SK-N-MC (cell line): ENCODE data around the gene WDSUB1.

Source experiments
- EZH2 ChIP-seq: fragments of 200-600 bp; sonication (generic); IDR thresholded peaks from one replicate; pipeline ENCODE4 v1.6.1; 2017; ENCODE audit warnings: antibody characterized with exemption
- POLR2AphosphoS5 ChIP-seq: IDR thresholded peaks from 2 replicates; pipeline ENCODE4 v1.6.1; 2012; ENCODE audit warnings: mild to moderate bottlenecking, low read depth, low read length, borderline replicate concordance

DNA sequence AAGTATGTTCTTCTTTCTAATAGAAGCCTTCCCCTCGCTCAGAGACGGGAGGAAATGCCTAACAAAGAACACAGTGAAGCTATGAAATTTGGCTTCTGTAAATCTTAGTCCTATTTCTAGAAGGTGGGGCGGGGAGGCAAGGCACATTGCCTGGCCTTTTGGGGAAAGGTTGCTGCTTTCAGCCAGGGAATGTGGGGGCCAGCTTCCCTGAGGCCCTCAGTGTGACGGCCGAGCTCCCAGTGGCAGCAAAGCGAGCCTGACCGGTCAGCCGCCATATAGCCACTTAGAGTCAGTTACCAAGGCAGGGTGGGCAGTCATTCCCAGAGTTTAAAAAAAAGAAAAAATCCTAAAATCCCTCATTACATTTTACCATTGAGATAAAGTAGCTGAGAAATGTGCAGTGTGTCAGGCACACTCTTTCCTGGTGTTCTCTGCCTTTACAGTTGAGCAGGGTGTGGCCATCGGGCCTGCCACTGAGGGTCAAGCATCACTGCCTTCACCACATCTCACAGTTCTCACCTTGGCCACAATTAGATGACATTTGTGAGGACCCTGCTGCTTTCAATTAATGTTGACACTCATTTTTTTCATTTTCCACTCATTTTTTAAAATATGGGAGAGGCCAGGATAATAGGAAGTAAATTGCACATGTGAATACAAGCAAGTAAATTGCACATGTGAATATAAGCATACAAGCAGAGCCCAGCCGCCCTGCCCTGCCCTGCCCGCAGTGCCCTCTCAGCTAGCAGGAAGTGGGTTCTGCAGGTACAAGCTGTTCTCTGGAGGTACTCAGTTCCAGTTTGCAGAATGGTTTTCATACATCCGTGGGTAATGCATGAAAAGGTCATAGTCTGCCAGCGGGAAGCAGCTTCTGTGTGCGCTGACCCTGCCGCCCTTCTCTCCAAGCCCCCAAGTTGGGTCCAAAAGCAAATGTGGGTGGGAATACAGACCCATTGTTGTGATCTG, 76.9 kb downstream of the WDSUB1 start:
- TF ChIP-seq EZH2 (no peak), POLR2AphosphoS5 (no peak)
